Hepatocyte (in vitro differentiated cells): ENCODE data around the gene DVL2.

Experiments
- CTCF ChIP-seq: fragments of 200-600 bp; sonication (generic); IDR thresholded peaks from 2 replicates; pipeline ENCODE4 v1.5.1; 2016; ENCODE audit warnings: antibody characterized with exemption, mild to moderate bottlenecking; ENCODE audit not compliant: poor library complexity
- EZH2 ChIP-seq: fragments of 200-600 bp; sonication (generic); IDR thresholded peaks from 2 replicates; pipeline ENCODE4 v1.6.1; 2016; ENCODE audit warnings: antibody characterized with exemption, mild to moderate bottlenecking, borderline replicate concordance

GRCh38 chr17:7215652-7216180 lies 18.6 kb downstream of the DVL2 start:
- TF ChIP-seq CTCF, result no peak
- no peak for TF ChIP-seq EZH2
